GM21723 (cell line): ENCODE results near the gene KRTAP10-1.
"Not testable (repeated sequence)": the region's sequence is repeated elsewhere in the genome, so short reads cannot be mapped to it uniquely, and the experiment has no call there.

ENCODE experiments used
- ATAC-seq: cut with Tn5 transposase; IDR thresholded peaks from one replicate; pipeline ENCODE4 v1.9.1; 2021; ENCODE audit warnings: mild to moderate bottlenecking, moderate library complexity; ENCODE audit not compliant: unreplicated experiment

KRTAP10-1 gene

DNA sequence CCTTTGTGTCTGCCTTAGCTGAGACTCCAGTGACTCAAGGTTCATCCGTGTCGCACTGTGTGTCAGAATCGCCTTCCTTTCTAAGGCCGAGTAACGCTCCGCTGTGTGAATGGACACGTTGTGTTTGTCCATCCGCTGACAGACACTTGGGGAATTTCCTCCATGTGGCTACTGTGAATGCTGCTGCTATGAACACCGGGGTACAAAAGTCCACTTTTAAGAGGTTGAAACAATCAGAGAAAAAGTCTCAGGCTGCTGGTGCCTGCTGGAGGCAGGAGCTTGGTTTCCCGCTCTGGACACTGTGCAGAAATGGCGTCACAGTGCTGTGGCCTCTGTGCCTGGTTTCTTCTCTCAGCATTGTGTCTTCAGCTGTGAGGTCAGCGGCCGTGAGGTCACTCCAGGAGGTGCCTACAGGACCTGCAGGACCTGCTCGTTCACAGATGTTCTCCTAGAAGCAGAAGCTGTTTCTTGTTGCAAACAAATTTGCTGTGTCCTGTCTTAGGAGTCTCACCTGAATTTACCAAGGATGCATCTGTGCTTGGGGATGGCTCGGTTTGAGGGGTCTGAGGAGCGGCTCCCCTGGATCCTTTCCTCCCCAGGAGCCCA, 34.2 kb downstream of the KRTAP10-1 start:
- no peak for ATAC-seq

DNA sequence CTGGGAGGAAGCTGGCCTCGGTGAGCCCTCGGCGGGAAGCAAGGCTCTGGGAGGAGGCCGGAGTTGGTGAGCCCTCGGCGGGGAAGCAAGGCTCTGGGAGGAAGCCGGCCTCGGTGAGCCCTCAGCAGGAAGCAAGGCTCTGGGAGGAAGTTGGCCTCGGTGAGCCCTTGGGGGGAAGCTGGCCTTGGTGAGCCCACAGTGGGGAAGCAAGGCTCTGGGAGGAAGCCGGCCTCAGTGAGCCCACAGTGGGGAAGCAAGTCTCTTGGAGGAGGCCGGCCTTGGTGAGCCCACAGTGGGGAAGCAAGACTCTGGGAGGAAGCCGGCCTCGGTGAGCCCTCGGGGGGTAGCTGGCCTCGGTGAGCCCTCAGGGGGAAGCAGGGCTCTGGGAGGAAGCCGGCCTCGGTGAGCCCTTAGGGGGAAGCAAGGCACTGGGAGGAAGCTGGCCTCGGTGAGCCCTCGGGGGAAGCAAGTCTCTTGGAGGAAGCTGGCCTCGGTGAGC, 36.0 kb downstream of the KRTAP10-1 start:
- no peak for ATAC-seq

DNA sequence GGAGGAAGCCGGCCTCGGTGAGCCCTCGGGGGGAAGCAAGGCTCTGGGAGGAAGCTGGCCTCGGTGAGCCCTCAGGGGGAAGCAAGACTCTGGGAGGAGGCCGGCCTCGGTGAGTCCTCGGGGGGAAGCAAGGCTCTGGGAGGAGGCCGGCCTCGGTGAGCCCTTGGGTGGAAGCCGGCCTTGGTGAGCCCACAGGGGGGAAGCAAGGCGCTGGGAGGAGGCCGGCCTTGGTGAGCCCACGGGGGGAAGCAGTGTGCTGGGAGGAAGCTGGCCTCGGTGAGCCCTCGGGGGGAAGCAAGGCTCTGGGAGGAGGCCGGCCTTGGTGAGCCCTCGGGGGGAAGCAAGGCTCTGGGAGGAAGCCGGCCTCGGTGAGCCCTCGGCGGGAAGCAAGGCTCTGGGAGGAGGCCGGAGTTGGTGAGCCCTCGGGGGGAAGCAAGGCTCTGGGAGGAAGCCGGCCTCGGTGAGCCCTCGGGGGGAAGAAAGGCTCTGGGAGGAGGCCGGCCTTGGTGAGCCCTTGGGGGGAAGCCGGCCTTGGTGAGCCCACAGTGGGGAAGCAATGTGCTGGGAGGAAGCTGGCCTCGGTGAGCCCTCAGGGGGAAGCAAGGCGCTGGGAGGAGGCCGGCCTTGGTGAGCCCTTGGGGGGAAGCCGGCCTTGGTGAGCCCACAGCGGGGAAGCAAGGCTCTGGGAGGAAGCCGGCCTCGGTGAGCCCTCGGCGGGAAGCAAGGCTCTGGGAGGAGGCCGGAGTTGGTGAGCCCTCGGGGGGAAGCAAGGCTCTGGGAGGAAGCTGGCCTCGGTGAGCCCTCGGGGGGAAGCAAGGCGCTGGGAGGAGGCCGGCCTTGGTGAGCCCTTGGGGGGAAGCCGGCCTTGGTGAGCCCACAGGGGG, 36.7 kb downstream of the KRTAP10-1 start:
- not testable (repeated sequence) for ATAC-seq

DNA sequence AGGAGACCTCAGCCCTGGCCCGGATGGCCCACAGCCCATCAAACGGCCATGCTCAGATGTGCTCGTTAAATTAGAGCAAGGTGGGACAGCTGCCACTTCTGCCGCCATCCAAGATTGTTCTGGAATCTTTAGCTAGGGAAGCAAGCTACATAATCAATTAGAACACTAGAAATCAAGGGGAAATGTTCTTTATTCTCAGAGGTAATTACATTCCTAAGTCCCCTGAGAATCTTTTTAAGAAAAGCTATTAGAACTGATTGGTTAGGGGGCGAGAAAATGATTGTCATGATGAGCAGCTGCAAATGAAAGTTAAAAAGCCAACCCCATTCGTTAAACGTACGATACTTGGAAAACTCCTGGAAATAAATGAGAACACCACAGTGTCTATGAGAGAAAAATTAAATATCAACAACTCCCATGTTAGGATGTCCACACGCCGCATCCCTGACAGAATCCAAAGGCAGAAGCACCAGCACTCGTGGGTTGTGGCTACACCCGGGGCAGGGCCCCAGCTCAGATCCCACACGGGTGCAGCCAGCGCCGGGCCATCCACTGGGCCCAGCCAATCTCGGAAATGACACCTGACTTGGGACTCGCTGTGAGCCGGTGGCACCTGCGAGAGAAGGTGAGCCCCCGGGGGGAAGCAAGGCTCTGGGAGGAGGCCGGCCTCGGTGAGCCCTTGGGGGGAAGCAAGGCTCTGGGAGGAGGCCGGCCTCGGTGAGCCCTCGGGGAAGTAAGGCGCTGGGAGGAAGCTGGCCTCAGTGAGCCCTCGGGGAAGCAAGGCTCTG, 37.6 kb downstream of the KRTAP10-1 start:
- ATAC-seq: no peak

DNA sequence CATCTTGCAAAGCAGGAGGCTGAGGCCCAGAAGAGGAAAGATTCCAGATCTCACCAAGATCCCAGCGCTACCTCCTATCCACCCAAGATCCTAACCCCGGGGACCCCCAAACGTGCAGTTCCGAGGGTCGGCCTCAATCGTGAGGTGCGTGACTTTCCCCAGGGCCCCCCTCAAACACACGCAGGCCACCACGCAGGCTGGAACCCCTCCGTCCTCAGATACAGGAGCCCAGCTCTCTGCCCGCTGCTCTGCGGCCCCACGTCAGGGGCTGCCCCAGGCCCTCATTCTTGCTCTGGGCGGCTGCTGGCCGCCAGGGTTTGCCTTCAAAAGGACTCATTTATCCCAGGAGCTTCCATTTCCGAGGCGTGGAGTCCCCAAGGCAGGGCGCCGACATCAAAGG, 39.9 kb downstream of the KRTAP10-1 start:
- ATAC-seq: no peak

DNA sequence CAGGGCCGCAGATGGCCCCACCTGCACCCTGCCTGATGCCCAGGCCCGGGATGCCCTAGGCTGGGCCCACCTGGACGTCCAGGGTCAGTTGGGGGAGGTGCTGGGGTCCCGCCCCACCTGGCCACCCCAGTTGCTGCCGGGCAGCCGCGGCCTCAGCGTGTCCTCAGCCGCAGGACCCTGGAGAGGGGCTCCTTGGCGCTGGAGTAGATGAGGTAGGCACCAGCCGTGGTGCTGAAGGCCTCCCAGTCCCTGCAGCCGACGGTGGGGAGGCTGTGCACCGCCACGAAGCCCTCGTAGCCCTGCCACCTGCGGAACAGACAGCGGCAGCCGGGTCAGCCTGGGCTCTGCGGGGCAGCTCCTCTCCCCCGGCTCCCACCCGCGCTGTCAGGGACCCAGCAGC, 40.4 kb downstream of the KRTAP10-1 start:
- no peak for ATAC-seq

DNA sequence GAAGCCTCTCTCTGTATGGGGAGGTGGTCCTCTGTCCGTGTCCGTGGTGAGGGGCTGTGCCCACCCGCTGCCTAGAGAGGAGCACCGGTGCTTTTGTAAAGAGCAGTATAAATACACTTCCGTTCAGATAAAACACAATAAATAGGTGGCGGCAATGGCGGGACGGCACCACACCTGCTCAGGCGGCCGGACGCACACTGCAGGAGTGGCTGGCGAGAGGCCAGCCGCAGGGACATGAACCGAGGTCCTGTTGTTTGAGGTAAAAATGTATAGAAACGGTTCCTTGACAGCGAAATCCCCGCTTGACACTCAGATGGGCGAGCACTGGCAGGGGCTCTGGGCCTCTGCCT, 40.8 kb downstream of the KRTAP10-1 start:
- no peak for ATAC-seq

DNA sequence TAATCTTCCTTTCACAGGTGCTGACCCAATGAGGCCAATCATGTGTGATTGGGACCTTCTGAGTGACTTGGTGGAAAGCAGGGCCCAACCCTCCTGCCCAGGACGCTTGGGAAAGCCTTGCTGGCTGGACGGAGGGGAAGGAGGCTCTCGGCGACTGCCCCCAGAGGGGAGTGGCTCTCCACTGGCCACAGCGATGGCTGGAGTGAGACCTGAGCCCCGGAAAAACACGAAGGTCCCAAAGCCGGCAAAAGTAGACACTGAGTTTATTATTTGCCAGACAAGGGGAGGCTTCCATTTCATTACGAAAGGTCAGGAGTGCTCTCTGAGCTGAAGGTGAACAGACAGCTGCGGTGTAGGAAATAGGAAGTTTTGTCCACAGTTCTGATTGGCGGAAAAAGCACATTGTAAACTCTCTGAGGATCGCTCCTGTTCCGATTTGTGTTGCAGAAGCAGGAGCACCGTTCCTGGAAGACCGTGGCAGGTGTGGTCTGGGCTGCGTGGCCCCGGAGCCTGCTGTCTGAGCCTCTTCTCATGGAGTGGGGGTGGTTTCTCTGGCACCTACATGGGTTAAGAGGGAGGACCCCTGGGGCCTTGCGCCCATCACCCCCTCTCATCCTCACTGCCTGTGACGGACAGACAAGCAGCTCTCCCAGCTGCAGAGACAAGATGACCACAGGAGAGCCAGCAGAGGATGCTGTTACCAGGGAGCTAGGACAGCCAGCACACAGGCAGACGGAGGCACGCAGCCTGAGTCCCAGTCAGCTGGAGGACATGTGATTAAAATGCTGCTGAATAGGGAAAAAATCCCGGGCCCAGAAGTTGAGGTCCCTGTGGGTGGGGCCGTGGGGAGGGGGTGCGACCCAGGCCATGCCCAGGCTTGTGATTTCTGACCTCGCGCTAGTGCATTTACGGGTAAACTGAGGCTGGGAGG, 41.5 kb downstream of the KRTAP10-1 start:
- ATAC-seq: no peak

DNA sequence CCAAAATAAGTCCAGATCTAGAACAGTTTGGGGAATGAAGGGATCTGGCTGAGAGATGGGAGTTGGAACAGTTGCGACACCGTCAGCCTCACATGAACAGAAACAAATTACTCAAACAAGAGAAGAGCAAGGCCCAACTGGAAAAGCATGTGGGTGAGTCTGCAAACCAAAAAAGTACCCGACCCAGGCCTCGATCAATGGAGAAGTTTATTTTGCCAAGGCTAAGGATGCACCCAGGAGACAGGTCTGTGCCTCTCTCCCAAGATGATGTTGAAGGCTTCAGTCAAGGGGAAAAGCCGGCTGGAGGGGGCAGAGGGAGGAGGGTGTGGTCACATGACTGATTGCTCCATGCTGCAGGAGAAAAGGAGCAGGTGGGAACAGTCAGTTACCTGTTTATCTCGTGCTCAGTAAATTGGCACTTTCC, 42.3 kb downstream of the KRTAP10-1 start:
- no peak for ATAC-seq

DNA sequence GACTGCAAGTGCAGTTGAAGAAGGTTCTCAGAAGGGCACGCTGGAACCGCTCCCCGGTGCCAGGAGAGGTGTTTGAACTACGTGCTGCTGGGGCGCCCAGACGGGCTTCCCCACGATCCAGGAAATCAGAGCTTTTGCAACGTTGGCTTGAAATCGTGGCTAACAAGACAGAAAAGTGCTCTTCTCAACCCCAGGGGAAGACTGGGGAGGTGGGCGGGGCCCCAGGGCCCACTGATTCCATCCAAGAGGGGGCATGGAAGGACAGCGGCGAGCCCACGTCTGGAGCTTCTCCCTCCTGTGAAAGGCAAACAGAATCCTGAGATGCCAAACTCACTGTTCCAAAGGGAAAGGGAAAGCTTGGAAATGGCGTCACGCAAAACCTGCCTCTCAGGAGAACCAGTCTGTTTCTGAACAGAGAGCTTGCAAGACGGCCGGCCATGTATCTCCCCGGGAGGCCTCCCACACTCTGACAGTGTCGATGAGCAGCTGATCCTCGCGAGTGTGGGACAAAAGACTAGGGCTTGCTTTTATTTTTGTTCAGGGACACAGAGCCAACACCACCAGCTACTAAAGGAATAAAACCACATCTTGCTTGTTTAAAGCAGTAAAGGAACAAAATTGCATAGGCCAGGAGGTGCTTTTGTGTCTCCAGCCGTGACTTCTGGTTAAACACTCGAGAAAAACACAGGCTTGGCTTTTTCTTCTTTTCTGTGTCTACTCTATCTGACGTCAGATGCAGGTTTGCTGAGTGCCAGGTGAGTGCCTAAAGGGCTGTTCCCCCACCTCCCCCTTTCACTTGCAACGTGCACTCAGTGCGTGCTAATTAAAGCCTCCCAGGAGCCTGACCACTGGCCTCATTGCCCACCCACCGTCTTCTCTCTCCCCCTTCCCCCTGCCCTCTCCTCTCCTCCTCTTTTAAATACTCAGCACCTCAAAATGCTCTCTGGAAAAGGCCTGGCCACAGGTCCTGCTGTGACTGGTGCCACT, 43.1 kb downstream of the KRTAP10-1 start:
- ATAC-seq: no peak

DNA sequence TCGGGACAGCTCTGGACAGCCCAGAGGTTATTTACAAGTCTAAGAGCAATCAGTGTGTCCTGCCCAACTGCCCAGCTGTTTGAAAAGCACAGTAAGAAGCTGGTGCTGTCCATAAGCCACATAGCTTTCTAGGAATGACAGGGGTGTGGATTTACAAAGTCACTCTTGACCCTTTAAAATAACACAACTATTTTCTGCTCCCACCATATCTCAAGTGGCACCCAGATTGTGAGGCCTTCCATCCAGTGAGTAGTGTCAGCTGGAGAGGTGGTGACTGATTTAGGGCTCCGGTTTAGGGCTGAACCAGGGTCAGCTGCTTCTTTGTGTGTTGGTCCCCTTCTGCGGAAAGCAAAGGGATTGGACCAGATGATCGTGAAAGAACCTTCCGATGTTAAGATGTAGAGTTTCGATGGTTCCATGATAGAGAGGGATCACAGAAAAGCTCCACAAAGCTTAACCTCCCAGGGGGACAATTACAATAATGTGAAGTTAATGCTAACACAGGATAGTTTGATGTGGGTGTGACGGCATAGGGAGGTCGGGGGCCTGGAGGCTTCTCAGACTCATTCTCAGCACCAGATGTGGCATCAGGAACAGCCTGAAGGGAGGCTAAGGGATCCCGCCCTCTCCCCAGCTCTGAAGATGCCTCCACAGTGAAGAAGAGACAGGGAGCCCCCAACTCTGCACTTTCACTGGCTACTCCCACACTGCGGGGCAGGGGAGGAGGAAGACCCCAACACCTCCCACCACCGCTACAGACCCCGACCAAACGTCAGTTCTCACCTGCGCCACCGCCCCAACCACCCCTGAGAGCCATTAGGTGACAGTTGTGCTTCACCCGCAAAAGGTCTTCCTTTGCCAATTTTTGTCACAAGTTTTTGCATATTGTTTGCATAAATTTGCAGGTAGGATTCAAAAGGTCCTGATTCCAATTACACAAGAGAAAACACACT, 44.1 kb downstream of the KRTAP10-1 start:
- no peak for ATAC-seq

DNA sequence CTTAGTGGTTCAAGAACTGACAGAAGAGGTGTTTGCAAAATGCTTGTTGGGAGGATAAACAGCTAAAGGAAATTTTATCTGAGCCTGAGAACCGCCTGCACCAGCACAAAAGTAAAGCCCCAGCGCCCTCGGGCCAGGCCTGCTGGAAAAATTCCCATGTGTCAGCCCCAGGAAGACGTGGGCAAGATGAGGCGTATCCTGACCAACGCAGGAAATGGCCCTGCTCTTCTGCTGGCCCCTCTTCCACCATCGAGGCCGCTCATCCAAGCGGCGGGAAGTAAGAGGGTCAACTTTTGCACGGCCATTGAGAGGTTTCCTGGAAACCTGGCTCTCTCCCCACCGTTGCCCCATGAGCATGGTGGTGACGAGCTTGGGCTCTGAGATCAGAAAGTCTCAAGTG, 45.0 kb downstream of the KRTAP10-1 start:
- ATAC-seq: no peak

DNA sequence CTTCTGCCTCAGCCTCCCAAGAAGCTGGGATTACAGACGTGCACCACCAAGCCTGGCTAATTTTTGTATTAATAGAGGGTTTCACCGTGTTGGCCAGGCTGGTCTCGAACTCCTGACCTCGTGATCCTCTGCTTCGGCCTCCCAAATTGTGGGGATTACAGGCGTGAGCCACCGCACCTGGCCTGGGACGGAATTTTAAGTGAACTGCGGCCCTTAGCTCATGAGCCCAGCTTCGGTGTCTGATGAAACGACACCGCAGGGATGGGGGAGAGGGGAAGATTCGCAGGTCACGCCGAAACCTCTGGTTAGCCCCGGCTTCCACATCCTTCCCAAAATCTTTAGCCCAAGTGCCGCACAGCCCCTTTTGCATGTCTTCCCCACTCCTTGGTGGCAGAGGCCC, 45.6 kb downstream of the KRTAP10-1 start:
- ATAC-seq: no peak

DNA sequence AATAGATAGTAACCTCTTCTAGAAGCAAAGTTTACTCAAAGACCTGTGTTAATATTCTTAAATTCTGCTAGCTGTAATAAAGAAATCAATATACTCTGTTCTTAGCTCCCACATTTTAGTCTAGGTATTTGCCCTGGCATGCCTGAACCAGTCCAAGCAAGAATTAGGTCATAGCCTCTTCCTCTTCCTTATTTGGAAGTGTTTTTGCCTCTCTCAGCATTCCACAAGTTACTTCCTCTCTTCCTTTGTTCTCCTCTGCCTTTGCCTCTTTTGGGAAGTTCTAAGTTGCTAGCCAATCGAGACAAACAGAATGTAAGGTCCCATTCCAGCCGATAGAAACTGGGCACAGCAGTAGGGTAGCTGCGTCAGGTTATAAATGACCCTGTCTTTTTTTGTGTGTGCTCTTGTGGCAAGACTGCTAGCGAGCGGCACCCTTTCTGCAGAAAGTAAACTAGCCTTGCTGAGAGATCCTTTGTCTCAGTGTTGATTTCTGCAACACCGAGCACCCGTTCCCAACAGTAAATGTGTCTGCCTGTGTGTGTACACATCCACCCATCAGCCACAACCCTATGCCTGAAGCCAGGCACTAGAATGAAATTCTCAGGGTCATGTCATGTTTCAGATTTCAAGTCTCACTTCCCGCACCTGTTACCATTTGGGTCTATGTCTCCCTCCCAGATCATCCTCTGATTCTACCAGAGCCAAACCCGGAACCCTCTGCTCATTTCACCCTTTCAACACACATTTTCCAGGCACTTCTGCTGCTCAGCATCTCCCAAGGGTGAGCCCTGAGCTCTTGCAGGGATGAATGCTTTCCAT, 47.2 kb downstream of the KRTAP10-1 start:
- no peak for ATAC-seq

DNA sequence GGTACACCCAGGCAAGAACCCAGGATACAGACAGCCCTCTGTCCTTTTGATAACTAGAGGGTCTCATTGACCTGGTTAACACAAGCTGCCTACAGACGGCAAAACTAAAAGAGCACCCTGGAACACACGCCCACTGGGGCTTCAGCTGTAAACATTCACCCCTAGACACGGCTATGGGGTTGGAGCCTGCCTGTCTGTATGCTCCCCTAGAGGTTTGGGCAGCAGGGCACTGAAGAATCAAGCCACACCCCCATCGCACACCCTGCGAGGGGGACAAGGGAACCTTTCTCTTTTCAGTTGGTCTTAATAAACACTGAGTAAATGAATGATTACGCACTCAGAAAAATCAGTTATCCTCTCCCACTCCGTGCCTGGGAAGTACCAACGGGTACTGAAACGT, 49.2 kb downstream of the KRTAP10-1 start:
- no peak for ATAC-seq

DNA sequence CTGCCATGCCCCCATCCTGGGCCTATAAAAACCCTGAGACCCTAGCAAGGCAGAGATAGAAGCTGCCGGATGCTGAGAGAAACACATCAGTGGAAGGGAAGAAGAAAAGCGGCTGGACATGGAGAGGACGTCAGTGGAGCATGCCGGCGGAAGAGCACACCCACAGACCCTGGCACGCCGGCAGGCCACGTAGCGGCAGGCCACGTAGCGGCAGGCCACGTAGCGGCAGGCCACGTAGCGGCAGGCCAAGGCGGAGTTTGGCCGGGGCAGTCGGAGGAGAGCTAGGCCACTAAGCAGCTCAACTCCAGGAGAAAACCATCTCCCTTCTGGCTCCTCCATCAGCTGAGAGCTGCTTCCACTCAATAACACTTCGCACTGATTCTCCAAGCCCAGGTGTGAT, 49.6 kb downstream of the KRTAP10-1 start:
- ATAC-seq: no peak

DNA sequence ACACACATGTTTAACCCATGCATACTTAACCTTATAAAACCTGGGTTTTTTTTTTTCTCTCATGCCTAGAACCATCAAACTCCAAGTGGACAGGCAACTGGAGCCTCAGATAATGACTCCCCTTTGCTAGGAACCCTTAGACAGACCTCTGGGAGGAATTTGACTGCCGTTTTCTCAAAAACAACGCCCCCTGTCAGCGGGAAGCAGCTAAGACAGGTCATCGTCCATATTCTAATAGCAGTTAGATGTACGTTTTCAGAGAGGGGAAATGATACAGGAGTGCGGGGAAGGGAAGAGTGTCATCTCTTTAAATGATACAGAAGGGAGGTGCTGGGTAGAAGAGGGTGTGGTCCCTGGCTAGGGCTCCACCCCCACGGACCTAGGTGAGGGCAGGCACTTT, 50.0 kb downstream of the KRTAP10-1 start:
- no peak for ATAC-seq
